Amniotic epithelial cell (primary cell): ENCODE data around the gene C1orf116.
A peak's percentile ranks its signal among the peaks of the same experiment; 100 is the strongest.

Experiments
- DNase-seq: peaks from one replicate; pipeline ENCODE4 v3.0.0-alpha.2; 2010; ENCODE audit warnings: low read depth

Gene C1orf116

GRCh38 chr1:206987873-206988272 is 44.7 kb downstream of the C1orf116 start:
- DNase-seq = no peak

- DNase-seq = no peak
These were observed 45.7 kb downstream of the C1orf116 start for GRCh38 chr1:206986885-206987284.

DNA sequence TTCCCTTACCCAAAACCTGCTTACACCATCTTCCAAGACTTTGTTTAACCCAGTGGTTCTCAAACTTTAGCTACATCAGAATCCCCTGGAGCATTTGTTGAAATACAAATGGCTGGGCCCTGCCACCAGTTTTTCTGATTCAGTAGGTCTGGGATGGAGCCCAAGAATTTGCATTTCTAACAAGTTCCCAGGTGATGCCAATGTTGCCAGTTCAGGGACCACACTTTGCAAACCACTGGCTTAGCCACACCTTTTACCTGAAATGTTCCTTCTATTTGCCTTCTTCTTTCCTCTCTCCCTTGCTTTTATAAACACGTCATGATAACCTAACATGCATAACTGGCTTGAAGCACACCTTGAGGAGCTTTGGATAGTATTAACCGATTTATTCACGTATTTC is 46.2 kb downstream of the C1orf116 start:
- no peak for DNase-seq

- DNase-seq = no peak
These were observed 47.3 kb downstream of the C1orf116 start for GRCh38 chr1:206985162-206985749.

DNA sequence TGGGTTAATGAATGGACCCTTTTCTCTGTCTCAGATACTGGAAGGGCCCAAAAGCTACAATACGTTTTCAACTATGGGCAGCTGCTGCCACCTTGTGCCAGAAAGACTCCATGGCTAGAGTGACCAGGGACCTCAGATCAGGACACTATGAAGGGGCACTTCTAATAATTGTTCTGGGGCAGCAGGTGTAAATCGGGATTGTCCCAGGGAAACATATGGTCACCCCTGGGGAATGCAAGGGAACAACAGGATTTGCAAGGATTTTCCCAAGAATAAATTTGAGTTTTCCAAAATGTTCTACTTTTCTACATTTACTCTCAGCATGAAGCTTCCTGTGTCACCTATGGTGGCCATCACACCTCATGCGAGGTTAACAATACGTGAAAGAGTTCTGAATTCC is 50.3 kb downstream of the C1orf116 start:
- peak; percentile 20 for DNase-seq

DNA sequence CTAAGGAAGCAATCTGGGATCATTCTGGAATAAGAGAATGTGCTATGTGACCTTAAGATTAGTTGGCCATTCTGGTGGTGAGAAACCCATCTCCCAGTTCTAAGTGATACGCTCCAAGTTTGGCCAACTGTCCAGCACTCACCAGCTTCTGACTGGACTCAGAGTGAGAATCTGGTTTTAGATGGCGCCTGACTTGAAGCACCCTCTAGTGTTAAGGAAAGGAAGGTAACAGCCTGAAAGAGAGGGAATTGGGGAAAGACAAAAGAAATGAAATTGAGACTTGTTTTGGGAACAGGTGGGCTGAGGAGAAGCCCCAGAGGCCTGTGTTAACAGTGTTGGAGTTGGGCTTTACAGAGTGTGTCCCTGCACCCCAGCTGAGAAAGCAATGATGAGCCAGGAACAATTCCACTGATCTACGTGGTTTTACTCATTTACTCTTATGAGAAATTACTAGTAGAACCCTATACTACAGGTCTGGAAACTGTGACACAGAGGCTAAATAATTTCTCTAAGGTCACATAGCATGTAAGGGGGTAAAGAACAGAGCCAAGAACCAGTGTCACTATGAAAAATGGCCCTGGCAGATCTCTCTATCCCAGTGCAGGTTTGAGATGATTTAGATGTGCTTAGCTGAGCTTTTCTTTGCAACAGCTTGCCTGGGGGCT is 53.0 kb downstream of the C1orf116 start:
- peak; percentile 34 for DNase-seq

- no peak for DNase-seq
These were observed 54.3 kb downstream of the C1orf116 start for GRCh38 chr1:206978259-206978658.

- DNase-seq = no peak
These were observed 57.2 kb downstream of the C1orf116 start for GRCh38 chr1:206975306-206975705.

- DNase-seq = no peak
These were observed 58.4 kb downstream of the C1orf116 start for GRCh38 chr1:206974140-206974539.

GRCh38 chr1:206972728-206973127 is 59.8 kb downstream of the C1orf116 start:
- no peak for DNase-seq

- DNase-seq = no peak
These were observed 61.4 kb downstream of the C1orf116 start for GRCh38 chr1:206971029-206971655.

DNA sequence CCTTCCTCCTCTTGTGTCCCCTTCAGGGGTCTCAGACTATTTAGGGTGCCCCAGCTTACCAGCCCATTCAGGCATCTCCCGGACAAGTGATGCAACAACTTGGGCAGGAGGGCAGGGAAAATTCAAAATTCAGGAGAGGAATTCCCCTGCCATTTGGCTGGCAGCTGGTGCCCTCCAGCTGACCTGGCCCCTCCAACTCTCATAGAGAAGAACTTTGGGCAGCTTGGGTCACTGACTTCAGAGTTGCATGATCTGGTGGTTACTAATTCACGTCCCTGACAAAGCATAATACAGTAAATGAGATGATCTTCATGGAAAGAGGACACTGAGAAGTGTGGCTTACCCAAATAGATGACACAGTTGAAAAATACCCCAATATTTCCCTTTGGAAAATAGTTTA is 62.1 kb downstream of the C1orf116 start, which contains the start of gene FCAMR:
TSS of gene FCAMR (minus strand) at position 15 of the 400 bp plus-strand sequence. CDS start 335 bp downstream, outside the sequence.
- no peak for DNase-seq

GRCh38 chr1:206969090-206969489 is 63.5 kb downstream of the C1orf116 start:
- DNase-seq = no peak
